ENCODE data around the gene TRAF7. TPM values are rescaled to one million over a fixed set of nuclear protein-coding genes. Genes with fewer than 3 reads are reported as not detected.

Gene TRAF7
- total RNA-seq, 1 donor from 2014 or later = 38.8 TPM

DNA sequence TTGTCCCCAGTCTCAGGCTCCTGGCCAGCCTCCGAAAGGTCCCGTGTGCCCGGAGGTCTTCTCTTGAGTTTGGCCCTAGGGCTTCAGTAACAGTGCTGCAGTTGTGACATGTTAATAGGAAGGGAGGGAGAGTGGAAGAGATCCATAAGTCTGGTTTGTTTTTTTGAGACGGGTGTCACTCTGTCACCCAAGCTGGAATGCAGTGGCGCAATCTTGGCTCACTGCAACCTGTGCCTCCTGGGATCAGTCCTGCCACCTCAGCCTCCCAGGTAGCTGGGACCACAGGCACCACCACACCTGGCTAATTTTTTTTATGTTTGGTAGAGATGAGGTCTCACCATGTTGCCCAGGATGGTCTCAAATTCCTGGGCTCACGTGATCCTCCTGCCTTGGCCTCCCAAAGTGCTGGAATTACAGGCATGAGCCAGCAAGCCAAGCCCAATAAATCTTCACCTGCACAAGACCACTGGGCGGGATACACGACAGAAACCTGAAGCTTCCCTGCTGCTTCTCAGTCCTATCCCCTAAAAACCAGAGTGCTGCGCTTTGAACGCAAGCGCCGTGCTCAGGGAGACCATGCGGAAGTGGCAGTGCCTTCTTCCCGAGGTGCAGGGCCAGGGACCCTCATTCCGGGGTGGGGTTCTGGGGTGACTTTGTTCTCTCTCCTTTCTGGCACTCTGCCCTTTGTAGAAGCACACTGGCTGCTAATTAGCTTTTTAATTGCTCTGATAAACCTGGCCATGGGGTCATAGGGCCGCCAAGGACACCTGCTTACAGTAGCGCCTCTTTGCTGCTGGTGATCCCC is 10.9 kb downstream of the TRAF7 start:
- no peaks in the 10 kb centered on the region for H3K9me3 ChIP-seq
- peaks cover 0 to 43% of the 10 kb centered on the region in 2 donors for H3K36me3 ChIP-seq
- no peaks in the 10 kb centered on the region for H3K27me3 ChIP-seq
- intact Hi-C loops (cut with DNase I) = no loop called here
- H3K4me1 ChIP-seq = peaks cover 27% of the 10 kb centered on the region
- no peak for DNase-seq (ENCODE audit: extremely low spot score in 2 of 2)
- no peak for TF ChIP-seq POLR2AphosphoS5 (IDR thresholded peaks at IDR 0.05; ENCODE audit: insufficient read depth in 1 of 2, low read depth in 1 of 2)
- TF ChIP-seq POLR2A (IDR thresholded peaks at IDR 0.05) = no peak
- no peak for TF ChIP-seq CTCF (IDR thresholded peaks at IDR 0.05)
- no peak overlapping the region for H3K4me3 ChIP-seq
- H3K27ac ChIP-seq = no peak overlapping the region

DNA sequence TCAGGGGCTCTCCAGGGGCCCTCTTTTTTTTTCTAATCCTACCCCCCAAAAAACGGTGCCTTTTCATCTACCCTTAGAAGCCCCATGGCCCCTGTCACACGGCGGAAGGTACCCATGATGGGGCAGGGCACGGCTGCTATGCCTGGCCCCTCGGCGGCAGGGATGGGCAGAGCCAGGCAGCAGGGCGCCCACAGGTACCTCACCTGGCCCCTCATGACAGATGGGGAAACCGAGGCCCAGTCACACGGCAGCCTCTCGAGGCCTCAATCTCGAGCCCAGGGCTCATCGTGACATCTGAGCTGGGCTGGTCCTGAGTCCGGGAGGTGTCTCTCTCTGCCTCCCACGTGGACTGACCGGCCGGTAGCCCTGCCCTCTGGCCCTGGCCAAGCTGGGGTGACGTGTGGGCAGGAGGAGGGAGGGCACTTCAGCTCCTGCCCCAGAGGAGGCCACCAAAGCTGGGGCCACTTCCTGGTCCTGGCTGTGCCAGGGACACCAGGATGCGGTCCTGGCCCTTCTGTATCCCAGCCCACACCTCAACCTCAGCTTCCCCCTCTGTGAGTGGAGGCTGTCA is 11.6 kb downstream of the TRAF7 start:
- Histone ChIP-seq H3K36me3 (peaks cover 0 to 50% of the 10 kb centered on the region in 2 donors), H3K27ac (no peak overlapping the region), H3K27me3 (no peaks in the 10 kb centered on the region), H3K9me3 (no peaks in the 10 kb centered on the region), H3K4me1 (peaks cover 20% of the 10 kb centered on the region), H3K4me3 (no peak overlapping the region)
- TF ChIP-seq CTCF (IDR thresholded peaks at IDR 0.05) = no peak
- no peak for TF ChIP-seq POLR2A (IDR thresholded peaks at IDR 0.05)
- TF ChIP-seq POLR2AphosphoS5 (IDR thresholded peaks at IDR 0.05; ENCODE audit: insufficient read depth in 1 of 2, low read depth in 1 of 2) = no peak
- DNase-seq (ENCODE audit: extremely low spot score in 2 of 2) = no peak
- intact Hi-C loops (cut with DNase I) = no loop called here

- intact Hi-C loops (cut with DNase I) = no loop called here
- DNase-seq (ENCODE audit: extremely low spot score in 2 of 2) = no peak
- Histone ChIP-seq H3K27ac (peak overlapping the region; percentile 48), H3K4me3 (peak overlapping the region; percentile 33 to 34), H3K4me1 (no peaks in the 10 kb centered on the region), H3K27me3 (no peaks in the 10 kb centered on the region), H3K36me3 (peaks cover 0 to 74% of the 10 kb centered on the region in 2 donors), H3K9me3 (no peaks in the 10 kb centered on the region)
- TF ChIP-seq POLR2AphosphoS5 (IDR thresholded peaks at IDR 0.05; ENCODE audit: insufficient read depth in 1 of 2, low read depth in 1 of 2) = peak; percentile 23 to 33
- TF ChIP-seq POLR2A (IDR thresholded peaks at IDR 0.05) = no peak
These were observed 14.5 kb downstream of the TRAF7 start for GRCh38 chr16:2170080-2170479.

DNA sequence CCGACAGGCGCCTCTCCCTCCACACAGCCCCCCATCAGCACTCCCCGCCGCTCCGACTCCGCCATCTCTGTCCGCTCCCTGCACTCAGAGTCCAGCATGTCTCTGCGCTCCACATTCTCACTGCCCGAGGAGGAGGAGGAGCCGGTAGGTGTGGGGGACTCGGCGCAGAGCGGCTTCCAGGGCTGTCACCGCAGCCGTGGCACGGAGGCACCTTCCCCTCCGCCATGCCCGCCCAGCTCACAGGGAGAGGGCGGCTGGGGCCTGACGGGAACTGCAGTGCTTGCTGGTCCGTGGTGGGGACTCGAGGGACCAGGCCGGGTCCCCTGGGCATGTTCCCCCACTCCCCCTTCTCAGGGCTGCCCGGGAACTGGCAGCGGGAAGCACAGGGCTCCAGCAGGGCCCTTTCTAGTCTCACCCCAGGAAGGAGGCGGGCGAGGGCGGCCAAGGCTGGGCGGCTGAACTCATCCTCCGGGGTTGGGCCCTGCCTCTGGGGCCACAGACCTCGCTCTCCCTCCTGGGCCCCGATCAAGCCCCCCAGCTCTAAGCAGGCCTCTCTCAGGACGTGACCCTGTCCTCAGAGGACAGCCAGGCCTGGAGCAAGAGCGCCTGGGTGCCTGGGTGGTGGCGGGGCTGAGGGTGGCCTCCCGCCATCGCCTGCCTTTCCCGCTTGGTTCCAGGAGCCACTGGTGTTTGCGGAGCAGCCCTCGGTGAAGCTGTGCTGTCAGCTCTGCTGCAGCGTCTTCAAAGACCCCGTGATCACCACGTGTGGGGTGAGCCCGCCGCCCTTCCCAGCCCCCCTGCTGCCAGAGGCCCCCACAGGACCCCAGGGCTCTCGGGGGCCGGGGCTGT is 15.2 kb downstream of the TRAF7 start:
- no peak for DNase-seq (ENCODE audit: extremely low spot score in 2 of 2)
- Histone ChIP-seq H3K9me3 (no peaks in the 10 kb centered on the region), H3K4me3 (peak overlapping the region; percentile 33 to 34), H3K27ac (peak overlapping the region; percentile 38), H3K27me3 (no peaks in the 10 kb centered on the region), H3K36me3 (peaks cover 0 to 79% of the 10 kb centered on the region in 2 donors), H3K4me1 (no peaks in the 10 kb centered on the region)
- intact Hi-C loops (cut with DNase I) = no loop called here
- TF ChIP-seq POLR2AphosphoS5 (IDR thresholded peaks at IDR 0.05; ENCODE audit: insufficient read depth in 1 of 2, low read depth in 1 of 2) (no peak), POLR2A (IDR thresholded peaks at IDR 0.05) (no peak), CTCF (IDR thresholded peaks at IDR 0.05) (no peak)

DNA sequence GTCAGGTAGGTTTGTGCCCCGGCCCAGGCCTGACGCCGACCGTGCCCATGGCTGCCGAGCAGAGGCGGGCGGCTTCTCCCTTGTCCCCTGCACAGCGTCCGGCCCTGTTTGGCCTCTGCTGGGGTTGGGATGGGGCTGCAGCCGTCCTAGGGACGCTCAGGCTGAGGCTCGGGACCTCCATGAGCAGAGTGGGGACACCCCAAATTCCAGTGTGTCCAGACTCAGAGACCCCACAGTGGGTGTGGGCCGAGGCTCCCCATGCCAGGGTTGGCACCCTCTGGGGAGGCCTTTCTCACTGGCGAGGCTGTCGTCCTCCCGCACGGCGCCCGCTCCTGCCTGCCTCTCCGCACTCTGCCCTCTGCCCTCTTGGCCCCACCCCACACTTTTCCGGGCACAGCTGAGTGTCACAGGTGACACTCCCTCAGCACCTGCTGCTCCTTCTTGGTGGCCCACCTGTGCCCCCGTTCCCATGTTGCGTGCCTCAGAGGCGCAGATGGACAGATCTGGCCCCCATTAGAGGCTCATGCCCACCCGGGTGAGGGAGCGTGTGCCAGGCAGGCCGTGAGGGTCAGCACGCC is 16.1 kb downstream of the TRAF7 start:
- H3K36me3 ChIP-seq = peaks cover 0 to 78% of the 10 kb centered on the region in 2 donors
- no peaks in the 10 kb centered on the region for H3K27me3 ChIP-seq

More for the DNA sequence above, 16.1 kb downstream of the TRAF7 start:
- Histone ChIP-seq H3K4me1 (no peaks in the 10 kb centered on the region), H3K4me3 (no peak overlapping the region), H3K9me3 (no peaks in the 10 kb centered on the region), H3K27ac (no peak overlapping the region)
- no peak for DNase-seq (ENCODE audit: extremely low spot score in 2 of 2)
- intact Hi-C loops (cut with DNase I) = no loop called here
- TF ChIP-seq CTCF (IDR thresholded peaks at IDR 0.05) (no peak), POLR2A (IDR thresholded peaks at IDR 0.05) (no peak), POLR2AphosphoS5 (IDR thresholded peaks at IDR 0.05; ENCODE audit: insufficient read depth in 1 of 2, low read depth in 1 of 2) (no peak)
